Epithelial cell of esophagus (primary cell): Measurements from ENCODE around the gene CYP1B1.
"Not testable (repeated sequence)": the region's sequence is repeated elsewhere in the genome, so short reads cannot be mapped to it uniquely, and the experiment has no call there.

Experiments
- DNase-seq: peaks from one replicate; pipeline ENCODE4 v3.0.0; 2010; ENCODE audit warnings: low read depth
- H3K4me3 ChIP-seq: 2 replicates; pipeline ENCODE4 v1.5.1; 2011; ENCODE audit warnings: mild to moderate bottlenecking, low read length, control low read depth
- CTCF ChIP-seq: IDR thresholded peaks from 2 replicates; pipeline ENCODE4 v1.5.1; 2011; ENCODE audit warnings: low read depth, mild to moderate bottlenecking, low read length, control low read depth, inconsistent platforms; ENCODE audit not compliant: insufficient read depth; ENCODE audit errors: missing control alignments

The CYP1B1 gene

GRCh38 chr2:38030635-38031355 is 45.2 kb downstream of the CYP1B1 start:
- TF ChIP-seq CTCF = no peak
- no peak for DNase-seq
- no peak overlapping the region for H3K4me3 ChIP-seq

GRCh38 chr2:38029512-38029911 is 46.4 kb downstream of the CYP1B1 start:
- no peak for DNase-seq
- no peak overlapping the region for H3K4me3 ChIP-seq
- no peak for TF ChIP-seq CTCF

GRCh38 chr2:38028829-38029228 is 47.1 kb downstream of the CYP1B1 start:
- no peak for TF ChIP-seq CTCF
- H3K4me3 ChIP-seq = no peak overlapping the region
- no peak for DNase-seq

GRCh38 chr2:38026846-38027245 is 49.1 kb downstream of the CYP1B1 start:
- TF ChIP-seq CTCF = no peak
- DNase-seq = peak; percentile 63
- H3K4me3 ChIP-seq = no peak overlapping the region

- no peak for TF ChIP-seq CTCF
- no peak for DNase-seq
- no peak overlapping the region for H3K4me3 ChIP-seq
Observed at GRCh38 chr2:38021589-38021988, 54.4 kb downstream of the CYP1B1 start.

- not testable (repeated sequence) for H3K4me3 ChIP-seq, DNase-seq
Observed at GRCh38 chr2:38020359-38021069, 55.4 kb downstream of the CYP1B1 start.

- no peak for DNase-seq
- TF ChIP-seq CTCF = no peak
- no peak overlapping the region for H3K4me3 ChIP-seq
Observed at GRCh38 chr2:38017836-38018235, 58.1 kb downstream of the CYP1B1 start.
